HEK293T (cell line): ENCODE measurements around the gene ANKRD11.

Source experiments
- CTCF ChIA-PET: fragments of 350-600 bp; formaldehyde crosslinking; extraction: SDS; loops from one replicate; lab custom pipeline; 2021; ENCODE audit warnings: antibody characterized with exemption, inconsistent platforms; lab: Yijun Ruan, JAX
- POLR2A ChIA-PET: fragments of 350-600 bp; formaldehyde crosslinking; extraction: SDS; loops from one replicate; lab custom pipeline; 2020; ENCODE audit warnings: antibody characterized with exemption, inconsistent platforms; lab: Yijun Ruan, JAX
- DNase-seq: peaks from one replicate; pipeline ENCODE4 v3.0.0; 2012; ENCODE audit warnings: mixed read lengths; ENCODE audit errors: extremely low spot score
- ARNT ChIP-seq: fragments of 450-650 bp; IDR thresholded peaks from 2 replicates; pipeline ENCODE4 v1.6.1; 2017; ENCODE audit warnings: mild to moderate bottlenecking
- BHLHE40 ChIP-seq: fragments of 450-650 bp; IDR thresholded peaks from 2 replicates; pipeline ENCODE4 v1.6.1; 2016; ENCODE audit warnings: mild to moderate bottlenecking, moderate library complexity, borderline replicate concordance
- CTBP1 ChIP-seq: fragments of 450-650 bp; IDR thresholded peaks from 2 replicates; pipeline ENCODE4 v1.6.1; 2016; ENCODE audit warnings: borderline replicate concordance
- ELF4 ChIP-seq: fragments of 450-650 bp; IDR thresholded peaks from 2 replicates; pipeline ENCODE4 v1.6.1; 2017; ENCODE audit warnings: antibody characterized with exemption
- FOXA1 ChIP-seq: fragments of 450-650 bp; IDR thresholded peaks from 2 replicates; pipeline ENCODE4 v1.6.1; 2016; ENCODE audit warnings: mild to moderate bottlenecking
- FOXK2 ChIP-seq: fragments of 450-650 bp; IDR thresholded peaks from 2 replicates; pipeline ENCODE4 v1.6.1; 2016; ENCODE audit warnings: mild to moderate bottlenecking
- FOXM1 ChIP-seq: fragments of 450-650 bp; IDR thresholded peaks from 2 replicates; pipeline ENCODE4 v1.6.1; 2017; ENCODE audit warnings: mild to moderate bottlenecking, borderline replicate concordance
- HDGF ChIP-seq: fragments of 450-650 bp; IDR thresholded peaks from 2 replicates; pipeline ENCODE4 v1.6.1; 2017; ENCODE audit warnings: antibody characterized with exemption, borderline replicate concordance
- L3MBTL2 ChIP-seq: fragments of 450-650 bp; conservative IDR thresholded peaks from 2 replicates; pipeline ENCODE4 v1.6.1; 2016; ENCODE audit warnings: mild to moderate bottlenecking
- LEF1 ChIP-seq: fragments of 450-650 bp; IDR thresholded peaks from 2 replicates; pipeline ENCODE4 v1.6.1; 2017; ENCODE audit warnings: mild to moderate bottlenecking, borderline replicate concordance
- NFRKB ChIP-seq: fragments of 450-650 bp; IDR thresholded peaks from 2 replicates; pipeline ENCODE4 v1.6.1; 2016; ENCODE audit warnings: mild to moderate bottlenecking, moderate library complexity
- SP1 ChIP-seq: fragments of 450-650 bp; IDR thresholded peaks from 2 replicates; pipeline ENCODE4 v1.6.1; 2017
- SUZ12 ChIP-seq: fragments of 450-650 bp; IDR thresholded peaks from 2 replicates; pipeline ENCODE4 v1.6.1; 2016; ENCODE audit warnings: mild to moderate bottlenecking
- TARDBP ChIP-seq: fragments of 450-650 bp; IDR thresholded peaks from 2 replicates; pipeline ENCODE4 v1.6.1; 2016
- ZNF384 ChIP-seq: fragments of 450-650 bp; IDR thresholded peaks from 2 replicates; pipeline ENCODE4 v1.6.1; 2016
- TF ChIP-seq, protein P1 (sequence below): fragments of 450-650 bp; IDR thresholded peaks from 2 replicates; pipeline ENCODE4 v1.6.1; 2016

ANKRD11 gene

DNA sequence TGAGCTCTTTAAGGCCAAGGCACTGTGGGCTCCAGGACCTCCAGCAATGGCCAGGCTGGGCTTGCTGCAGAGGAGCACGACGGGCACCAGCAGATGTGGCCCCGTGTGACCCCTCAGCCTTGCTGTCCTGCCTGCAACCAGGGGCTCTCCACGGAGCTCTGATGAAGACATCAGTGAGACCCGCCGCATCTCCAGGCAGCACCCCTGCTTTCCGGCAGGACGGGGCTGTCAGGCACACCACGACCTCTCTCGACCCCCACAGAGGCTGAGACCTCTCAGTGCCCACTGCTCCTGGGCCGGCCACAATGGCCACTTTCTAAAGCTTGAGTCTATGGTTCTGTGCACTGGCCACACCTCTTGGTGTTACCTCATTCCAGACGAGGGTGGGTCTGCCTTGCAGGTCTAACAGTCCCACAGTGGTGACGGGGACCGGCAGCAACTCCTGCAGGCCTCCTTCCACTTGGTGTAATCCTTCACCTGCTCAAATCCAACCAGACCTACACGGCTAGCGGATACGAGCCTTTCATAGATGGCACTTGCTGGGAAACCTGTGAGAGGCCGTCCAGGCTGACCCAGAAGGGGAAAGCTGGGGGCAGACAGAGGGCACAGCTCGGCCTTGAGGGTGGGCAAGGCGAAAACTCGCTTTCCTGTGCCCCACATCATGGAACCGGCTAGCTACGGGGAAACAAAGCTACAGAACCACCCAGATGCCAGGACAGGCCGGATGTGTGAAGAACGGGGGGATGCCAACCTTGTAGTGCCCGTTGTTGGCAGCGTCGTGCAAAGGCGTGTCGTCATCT is 202.4 kb downstream of the ANKRD11 start:
- no peak for TF ChIP-seq LEF1
- TF ChIP-seq SP1 = no peak
- TF ChIP-seq FOXK2 = no peak
- TF ChIP-seq ELF4 = no peak
- TF ChIP-seq ARNT = no peak
- no peak for TF ChIP-seq CTBP1
- no peak for TF ChIP-seq SUZ12
- no peak for TF ChIP-seq ZNF384
- TF ChIP-seq, protein P1, sequence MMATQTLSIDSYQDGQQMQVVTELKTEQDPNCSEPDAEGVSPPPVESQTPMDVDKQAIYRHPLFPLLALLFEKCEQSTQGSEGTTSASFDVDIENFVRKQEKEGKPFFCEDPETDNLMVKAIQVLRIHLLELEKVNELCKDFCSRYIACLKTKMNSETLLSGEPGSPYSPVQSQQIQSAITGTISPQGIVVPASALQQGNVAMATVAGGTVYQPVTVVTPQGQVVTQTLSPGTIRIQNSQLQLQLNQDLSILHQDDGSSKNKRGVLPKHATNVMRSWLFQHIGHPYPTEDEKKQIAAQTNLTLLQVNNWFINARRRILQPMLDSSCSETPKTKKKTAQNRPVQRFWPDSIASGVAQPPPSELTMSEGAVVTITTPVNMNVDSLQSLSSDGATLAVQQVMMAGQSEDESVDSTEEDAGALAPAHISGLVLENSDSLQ = no peak
- TF ChIP-seq HDGF = no peak
- no peak for TF ChIP-seq FOXA1
- no peak for TF ChIP-seq L3MBTL2
- TF ChIP-seq FOXM1 = no peak
- no peak for TF ChIP-seq NFRKB
- no peak for TF ChIP-seq TARDBP
- no peak for TF ChIP-seq BHLHE40
- ChIA-PET CTCF (interaction anchor here (0.6 kb wide), 1 partner anchor 36 kb away, joined by 3 read pairs; no protein-coding TSS in a partner anchor), POLR2A (no interaction called here)
- DNase-seq = no peak

DNA sequence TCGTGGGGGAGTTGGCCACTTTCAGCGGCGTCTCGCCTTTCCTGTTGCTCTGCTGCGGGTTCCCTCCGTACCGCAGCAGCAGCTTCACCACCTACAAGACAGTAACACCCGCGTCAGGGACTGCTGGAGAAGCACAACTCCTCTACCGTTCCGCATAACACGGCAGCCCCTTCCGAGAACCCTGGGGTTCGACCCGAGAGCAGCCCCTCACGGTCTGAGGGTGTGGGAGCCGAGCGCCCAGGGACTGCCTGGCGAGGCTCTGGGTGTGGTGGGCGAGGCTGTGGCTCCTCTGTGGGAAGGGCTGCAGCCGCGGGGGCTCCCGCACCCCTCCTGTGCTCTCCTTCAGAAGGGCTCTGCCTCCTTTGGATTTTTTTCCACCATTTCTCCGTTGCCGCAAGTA is 204.3 kb downstream of the ANKRD11 start:
- POLR2A ChIA-PET = no interaction called here
- TF ChIP-seq FOXA1 (no peak), FOXK2 (no peak), SP1 (no peak), TARDBP (no peak), BHLHE40 (no peak), ELF4 (no peak), NFRKB (no peak), SUZ12 (no peak), LEF1 (no peak), CTBP1 (no peak), L3MBTL2 (no peak), FOXM1 (no peak), HDGF (no peak)
- TF ChIP-seq, protein P1 = no peak
- CTCF ChIA-PET = no interaction called here
- DNase-seq = no peak

DNA sequence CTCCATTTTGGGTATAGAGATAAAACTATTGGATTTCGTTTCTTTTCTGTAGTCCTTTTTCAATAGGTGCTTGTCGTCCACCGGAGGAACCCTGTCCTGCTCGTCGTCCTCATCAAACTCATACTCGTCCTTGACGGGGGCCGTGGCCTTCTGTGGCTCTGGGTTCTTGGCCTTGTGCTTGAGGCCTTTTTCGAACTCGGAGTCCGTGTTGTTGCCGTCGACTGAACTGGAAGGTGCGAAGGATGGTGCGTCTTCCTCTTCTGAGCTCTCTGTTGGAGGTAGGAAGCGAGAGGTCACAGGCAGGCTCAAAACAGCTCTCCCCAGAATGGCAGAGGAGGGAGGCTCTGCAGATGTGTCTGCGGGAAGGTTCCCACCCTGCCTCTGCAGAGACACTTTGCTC is 205.0 kb downstream of the ANKRD11 start:
- no peak for DNase-seq
- POLR2A ChIA-PET = no interaction called here
- no peak for TF ChIP-seq FOXM1
- TF ChIP-seq ELF4 = no peak
- no peak for TF ChIP-seq FOXK2
- TF ChIP-seq SP1 = no peak
- TF ChIP-seq, protein P1 = no peak
- TF ChIP-seq SUZ12 = no peak
- no peak for TF ChIP-seq TARDBP
- no peak for TF ChIP-seq BHLHE40
- TF ChIP-seq LEF1 = no peak
- TF ChIP-seq HDGF = no peak
- TF ChIP-seq NFRKB = no peak
- TF ChIP-seq ZNF384 = no peak
- TF ChIP-seq ARNT = no peak
- TF ChIP-seq CTBP1 = no peak
- no peak for TF ChIP-seq L3MBTL2
- CTCF ChIA-PET = no interaction called here

DNA sequence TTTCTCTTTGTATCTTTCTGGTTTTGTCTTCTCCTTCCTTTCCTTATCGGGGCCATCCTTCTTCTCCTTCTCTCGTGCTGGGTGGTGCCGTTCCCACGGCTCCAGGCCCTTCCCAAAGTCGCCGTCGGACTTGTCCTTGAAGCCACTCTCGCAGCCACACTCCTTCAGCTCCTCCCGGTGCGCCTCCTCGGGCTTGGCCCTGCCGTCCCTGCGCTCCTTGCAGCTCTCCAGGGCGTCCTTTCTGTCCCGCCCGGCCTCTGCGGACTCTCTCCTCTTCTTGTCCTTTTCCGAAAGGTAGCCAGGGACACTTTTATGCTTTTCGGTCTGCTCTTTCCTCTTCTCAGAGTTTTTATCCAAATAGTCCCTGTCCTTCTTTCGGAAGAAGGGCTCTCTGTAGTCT is 206.9 kb downstream of the ANKRD11 start:
- ChIA-PET POLR2A (no interaction called here), CTCF (no interaction called here)
- TF ChIP-seq ZNF384 (no peak), ARNT (no peak), FOXM1 (no peak), FOXA1 (no peak), HDGF (no peak), SUZ12 (no peak)
- DNase-seq = no peak

DNA sequence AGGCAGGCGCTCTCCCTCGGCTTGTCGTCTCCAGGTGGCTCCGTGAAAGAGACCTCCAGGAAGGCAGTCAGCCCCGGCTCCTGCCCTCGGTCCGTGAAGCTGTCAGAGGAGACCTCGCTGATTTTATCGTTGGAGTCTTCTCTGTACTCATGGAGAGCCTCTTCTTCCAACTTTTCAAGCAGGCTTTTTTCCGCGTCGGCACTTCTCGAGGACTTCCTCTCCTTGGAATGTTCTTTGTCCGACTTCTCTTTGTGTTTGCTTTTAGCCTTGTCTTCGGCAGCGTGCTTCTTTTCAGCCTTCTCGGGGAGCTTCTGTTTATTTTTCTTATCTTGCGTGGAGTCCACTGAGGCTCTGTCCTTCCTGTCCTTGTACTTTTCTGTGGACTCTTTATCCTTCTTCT is 207.8 kb downstream of the ANKRD11 start:
- CTCF ChIA-PET = no interaction called here
- TF ChIP-seq ELF4 (no peak), NFRKB (no peak), FOXA1 (no peak), FOXK2 (no peak), BHLHE40 (no peak), SP1 (no peak), ARNT (no peak), SUZ12 (no peak), L3MBTL2 (no peak), ZNF384 (no peak), TARDBP (no peak), LEF1 (no peak), CTBP1 (no peak), HDGF (no peak), FOXM1 (no peak)
- TF ChIP-seq, protein P1 = no peak
- DNase-seq = no peak
- POLR2A ChIA-PET = no interaction called here

DNA sequence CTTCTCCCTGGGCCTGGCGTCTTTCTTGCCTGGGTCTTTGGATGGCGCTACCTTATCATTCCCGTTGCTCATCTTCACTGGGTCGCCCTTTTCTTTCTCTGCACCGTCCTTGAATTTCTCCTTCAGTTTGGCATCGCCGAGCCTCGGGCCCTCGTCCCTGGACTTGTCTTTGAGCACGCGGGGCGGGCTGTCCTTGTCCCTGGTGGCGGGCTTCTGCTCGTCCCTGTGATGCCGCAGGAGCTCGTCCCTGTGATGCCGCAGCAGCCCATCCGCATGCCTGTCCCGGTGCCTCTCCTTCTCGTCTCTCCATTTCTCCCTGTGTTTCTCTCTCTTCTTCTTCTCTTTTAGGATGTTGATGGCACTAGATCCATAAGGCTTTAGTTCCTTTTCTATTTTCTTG is 208.5 kb downstream of the ANKRD11 start:
- POLR2A ChIA-PET = no interaction called here
- CTCF ChIA-PET = no interaction called here

More for the DNA sequence above, 208.5 kb downstream of the ANKRD11 start:
- no peak for TF ChIP-seq ZNF384
- no peak for TF ChIP-seq TARDBP
- TF ChIP-seq FOXK2 = no peak
- TF ChIP-seq HDGF = no peak
- no peak for TF ChIP-seq LEF1
- TF ChIP-seq NFRKB = no peak
- no peak for DNase-seq
